Activated CD8-positive, alpha-beta memory T cell treated with anti-CD3 and anti-CD28 coated beads for 4 hours (primary cell): ENCODE data around the gene CYP8B1.

Source experiments
- DNase-seq, 2 donors: peaks; one replicate each; pipeline ENCODE4 v3.0.0-alpha.2; 2020; ENCODE audit warnings: low read depth in 2 of 2

CYP8B1 gene

GRCh38 chr3:42875325-42876151, at the start of gene CYP8B1:
TSS of gene CYP8B1 (minus strand) at chr3:42875879. CDS start at chr3:42875816, 63 bp downstream.
- DNase-seq, result no peak

- DNase-seq, result no peak
These were observed 47.9 kb upstream of the CYP8B1 start for GRCh38 chr3:42923606-42924005.

- DNase-seq, result no peak
These were observed 39.3 kb upstream of the CYP8B1 start for GRCh38 chr3:42914771-42915515.

GRCh38 chr3:42911551-42911950, 35.9 kb upstream of the CYP8B1 start:
- DNase-seq, result no peak

GRCh38 chr3:42908675-42909074, 33.0 kb upstream of the CYP8B1 start:
- DNase-seq, result no peak

- no peak for DNase-seq
These were observed 31.1 kb upstream of the CYP8B1 start for GRCh38 chr3:42906848-42907183.

- no peak for DNase-seq
These were observed 30.6 kb upstream of the CYP8B1 start, which contains the start of gene ZNF662 for GRCh38 chr3:42906070-42906847. TSS of gene ZNF662 (plus strand) at chr3:42906142. CDS start at chr3:42908115, 1,973 bp downstream.

GRCh38 chr3:42905740-42906069, 30.0 kb upstream of the CYP8B1 start:
- DNase-seq, result no peak

- no peak for DNase-seq
These were observed 28.4 kb upstream of the CYP8B1 start for GRCh38 chr3:42904076-42904475.

GRCh38 chr3:42902257-42902656, 26.6 kb upstream of the CYP8B1 start:
- DNase-seq, result no peak

- DNase-seq, result no peak
These were observed 25.4 kb upstream of the CYP8B1 start for GRCh38 chr3:42901073-42901415.

GRCh38 chr3:42900226-42901072, 24.8 kb upstream of the CYP8B1 start:
- DNase-seq, result no peak

GRCh38 chr3:42898896-42899675, 23.4 kb upstream of the CYP8B1 start:
- DNase-seq, result no peak

- DNase-seq, result no peak
These were observed 19.8 kb upstream of the CYP8B1 start for GRCh38 chr3:42895580-42895868.

GRCh38 chr3:42894698-42895579, 19.3 kb upstream of the CYP8B1 start:
- no peak for DNase-seq

GRCh38 chr3:42892807-42893206, 17.1 kb upstream of the CYP8B1 start:
- no peak for DNase-seq

- no peak for DNase-seq
These were observed 16.5 kb upstream of the CYP8B1 start for GRCh38 chr3:42892169-42892568.

GRCh38 chr3:42891042-42891441, 15.4 kb upstream of the CYP8B1 start:
- no peak for DNase-seq

- no peak for DNase-seq
These were observed 11.4 kb upstream of the CYP8B1 start for GRCh38 chr3:42887084-42887483.

- no peak for DNase-seq
These were observed 10.7 kb upstream of the CYP8B1 start for GRCh38 chr3:42886294-42886822.
